HG02970 (cell line): ENCODE data around the gene DEPP1.

Source experiments
- ATAC-seq: cut with Tn5 transposase; IDR thresholded peaks from one replicate; pipeline ENCODE4 v1.9.1; 2021; ENCODE audit warnings: mild to moderate bottlenecking, moderate library complexity, moderate number of reproducible peaks; ENCODE audit not compliant: unreplicated experiment, low FRiP score

DEPP1 gene

DNA sequence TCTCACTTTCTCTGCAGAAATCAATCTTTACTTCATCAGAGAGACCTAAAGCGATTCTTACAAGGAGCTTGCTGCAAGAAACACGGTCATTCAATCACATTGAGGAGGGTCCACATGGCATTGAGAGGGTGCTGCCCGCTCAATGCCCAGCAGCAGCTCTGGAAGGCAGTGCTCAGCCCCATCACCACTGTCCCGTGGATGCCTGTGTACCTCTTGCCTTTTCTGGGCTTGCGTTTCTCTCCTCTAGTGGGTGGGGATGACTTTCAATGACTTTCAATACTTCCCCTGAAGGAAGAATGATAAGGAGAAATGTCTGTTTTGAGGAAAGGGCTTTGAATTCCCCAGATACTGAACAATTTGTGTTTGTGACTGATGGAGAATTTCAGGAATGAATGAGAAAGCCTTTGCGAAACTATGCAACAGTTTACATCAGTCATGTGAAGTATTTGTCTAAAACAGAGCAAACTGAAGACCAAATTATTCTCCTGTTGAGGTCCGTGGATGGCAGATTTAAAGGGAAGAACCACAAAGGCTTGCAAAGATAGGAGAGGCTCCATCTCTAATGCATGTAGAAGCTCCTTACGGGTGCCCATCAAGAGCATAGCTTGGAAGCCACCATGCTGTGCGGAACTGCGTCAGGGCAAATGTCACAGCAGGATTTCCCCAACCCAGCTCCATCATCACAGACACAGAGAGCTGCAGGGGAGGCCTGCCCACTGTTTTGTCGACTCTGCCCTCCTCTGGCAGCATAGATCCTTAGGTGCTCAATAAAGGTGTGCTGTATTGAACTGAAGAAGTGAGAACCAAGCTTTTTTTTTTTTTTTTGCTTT is 15.5 kb upstream of the DEPP1 start:
- ATAC-seq = no peak

DNA sequence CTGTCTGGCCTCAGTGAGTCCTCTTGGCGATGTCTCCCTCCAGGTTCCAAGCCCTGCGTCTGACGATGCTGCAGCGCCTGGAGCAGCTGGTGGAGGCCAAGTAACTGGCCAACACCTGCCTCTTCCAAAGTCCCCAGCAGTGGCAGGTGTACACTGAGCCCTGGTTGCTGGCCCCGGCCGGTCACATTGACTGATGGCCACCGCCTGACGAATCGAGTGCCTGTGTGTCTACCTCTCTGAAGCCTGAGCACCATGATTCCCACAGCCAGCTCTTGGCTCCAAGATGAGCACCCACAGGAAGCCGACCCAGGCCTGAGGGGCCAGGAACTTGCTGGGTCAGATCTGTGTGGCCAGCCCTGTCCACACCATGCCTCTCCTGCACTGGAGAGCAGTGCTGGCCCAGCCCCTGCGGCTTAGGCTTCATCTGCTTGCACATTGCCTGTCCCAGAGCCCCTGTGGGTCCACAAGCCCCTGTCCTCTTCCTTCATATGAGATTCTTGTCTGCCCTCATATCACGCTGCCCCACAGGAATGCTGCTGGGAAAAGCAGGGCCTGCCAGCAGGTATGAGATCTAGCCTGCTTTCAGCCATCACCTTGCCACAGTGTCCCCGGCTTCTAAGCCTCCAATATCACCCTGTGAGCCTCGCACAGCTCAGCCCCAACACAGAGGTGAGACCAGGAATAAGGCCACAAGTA is 14.8 kb upstream of the DEPP1 start:
- ATAC-seq = no peak

DNA sequence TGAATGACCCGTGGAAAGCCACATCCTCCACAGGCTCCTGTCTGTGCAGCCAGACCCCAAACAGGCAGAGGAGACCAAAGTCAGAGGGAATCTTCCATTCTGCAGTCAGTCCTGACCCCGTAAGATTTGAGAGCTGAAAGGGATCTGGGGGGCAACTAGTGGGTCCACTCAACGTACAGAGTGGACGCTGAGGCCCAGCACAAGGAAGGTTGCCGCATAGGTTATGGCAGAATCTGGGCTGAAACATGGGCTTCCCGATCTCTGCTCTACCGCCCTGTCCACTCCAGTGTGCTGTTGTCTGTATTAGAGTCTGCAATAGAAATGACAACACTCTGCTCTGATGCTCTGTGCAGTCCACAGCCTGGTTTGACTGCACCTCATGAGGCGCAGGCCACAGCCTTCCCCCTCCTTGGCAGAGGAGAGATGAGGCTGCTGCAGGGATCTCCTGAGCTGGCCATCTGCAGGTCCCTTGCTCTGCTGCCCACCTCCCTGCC is 14.2 kb upstream of the DEPP1 start:
- no peak for ATAC-seq

- no peak for ATAC-seq
These were observed 13.6 kb upstream of the DEPP1 start for GRCh38 chr10:44992070-44992731.

GRCh38 chr10:44991571-44991970 is 13.0 kb upstream of the DEPP1 start:
- no peak for ATAC-seq

GRCh38 chr10:44990965-44991364 is 12.4 kb upstream of the DEPP1 start:
- no peak for ATAC-seq

DNA sequence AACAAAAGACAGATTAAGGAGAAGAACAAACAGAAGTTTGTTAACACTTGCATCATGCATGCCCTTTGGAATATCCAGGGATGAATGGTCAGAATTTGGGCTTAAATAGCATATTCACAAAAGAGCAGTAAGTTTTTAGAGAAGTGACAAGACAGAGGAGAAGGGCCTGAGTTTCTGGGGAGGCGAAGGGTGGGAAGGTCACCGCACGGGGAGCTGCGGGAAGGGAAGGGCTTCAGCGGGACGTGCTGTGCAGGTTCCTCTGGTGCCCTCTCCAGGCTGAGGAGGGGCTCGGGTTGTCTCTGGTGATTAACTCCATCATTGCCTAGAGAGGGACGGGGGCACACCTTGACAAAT is 11.7 kb upstream of the DEPP1 start:
- ATAC-seq = no peak

- no peak for ATAC-seq
These were observed 11.1 kb upstream of the DEPP1 start for GRCh38 chr10:44989597-44990301.

GRCh38 chr10:44988957-44989585 is 10.5 kb upstream of the DEPP1 start:
- ATAC-seq = no peak

DNA sequence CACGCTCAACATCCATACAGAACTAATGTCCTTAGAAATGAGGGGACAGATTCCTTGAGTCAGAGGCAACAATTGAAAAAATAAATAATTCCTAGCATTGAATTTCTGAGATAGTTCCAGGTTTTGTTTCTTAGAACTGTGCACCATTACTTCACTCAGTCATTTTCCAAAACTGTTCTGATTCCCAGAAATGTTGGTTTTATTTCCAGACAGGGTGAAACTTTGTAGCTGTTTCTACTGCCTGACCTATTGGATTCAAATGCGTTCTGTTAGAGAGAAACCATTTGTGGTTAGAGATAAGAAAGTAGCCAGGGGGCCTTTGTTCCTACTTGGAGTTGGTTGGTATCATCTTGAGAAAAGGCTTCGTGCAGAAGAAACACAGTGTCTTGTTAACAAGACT is 8.1 kb upstream of the DEPP1 start:
- ATAC-seq = no peak

DNA sequence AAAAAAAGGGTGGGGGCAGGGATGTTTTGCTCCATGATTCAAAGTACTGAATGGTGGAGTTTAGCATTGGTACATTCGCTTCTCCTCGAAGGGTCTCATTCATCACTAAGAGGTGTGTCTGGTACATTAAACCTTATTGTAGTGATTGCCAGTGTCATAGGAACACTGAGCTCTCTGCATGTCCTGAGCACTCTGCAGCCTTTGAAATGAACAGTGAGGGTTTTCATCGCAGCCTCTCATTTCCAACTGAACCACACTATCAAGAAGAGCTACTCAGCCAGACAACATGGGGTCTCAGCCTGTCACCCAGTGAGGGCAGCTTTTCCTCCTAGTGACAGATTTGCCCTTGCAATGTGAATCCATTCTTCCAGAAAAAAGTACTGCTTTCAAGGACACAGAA is 7.6 kb upstream of the DEPP1 start:
- no peak for ATAC-seq

GRCh38 chr10:44985175-44985681 is 6.6 kb upstream of the DEPP1 start:
- no peak for ATAC-seq

- no peak for ATAC-seq
These were observed 6.1 kb upstream of the DEPP1 start for GRCh38 chr10:44984671-44985101.

GRCh38 chr10:44983895-44984278 is 5.3 kb upstream of the DEPP1 start:
- no peak for ATAC-seq

GRCh38 chr10:44983066-44983894 is 4.7 kb upstream of the DEPP1 start:
- no peak for ATAC-seq

DNA sequence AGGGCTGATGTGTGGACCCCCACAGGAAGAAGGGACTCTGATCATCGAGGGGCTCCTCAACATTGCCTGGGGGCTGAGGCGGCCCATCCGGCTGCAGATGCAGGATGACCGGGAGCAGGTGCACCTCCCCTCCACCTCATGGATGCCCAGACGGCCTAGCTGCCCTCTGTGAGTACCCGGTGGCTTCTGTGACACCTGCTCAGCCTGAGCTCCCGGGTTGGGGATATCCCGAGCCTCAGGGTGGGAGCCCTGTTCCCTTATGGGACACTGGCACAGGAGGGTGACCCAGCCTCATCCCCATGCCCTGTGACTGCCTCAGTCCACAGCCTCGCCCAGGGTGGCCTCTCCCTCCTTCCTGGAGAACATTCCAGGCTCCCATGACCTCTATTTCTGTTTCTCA is 3.9 kb upstream of the DEPP1 start:
- ATAC-seq = no peak

- no peak for ATAC-seq
These were observed 3.5 kb upstream of the DEPP1 start for GRCh38 chr10:44982114-44982460.

- ATAC-seq = no peak
These were observed 2.8 kb upstream of the DEPP1 start for GRCh38 chr10:44981172-44982113.
